Hematopoietic multipotent progenitor cell treated with erythropoietin and hydrocortisone succinate and interleukin-3 and kit ligand, for 4 days (in vitro differentiated cells): ENCODE data around the gene FBXW11.
"Not testable (repeated sequence)": the region's sequence is repeated elsewhere in the genome, so short reads cannot be mapped to it uniquely, and the experiment has no call there.

ENCODE experiments used
- DNase-seq: peaks from one replicate; pipeline ENCODE4 v3.0.0-alpha.2; 2015

FBXW11 gene

GRCh38 chr5:171951218-171951617, 55.2 kb downstream of the FBXW11 start:
- DNase-seq = no peak

GRCh38 chr5:171946000-171946781, 60.2 kb downstream of the FBXW11 start:
- DNase-seq = no peak

GRCh38 chr5:171945476-171945875, 61.0 kb downstream of the FBXW11 start:
- no peak for DNase-seq

- no peak for DNase-seq
Observed at GRCh38 chr5:171945066-171945465, 61.4 kb downstream of the FBXW11 start.

GRCh38 chr5:171942112-171942516, 64.3 kb downstream of the FBXW11 start:
- DNase-seq = not testable (repeated sequence)

GRCh38 chr5:171941675-171942074, 64.8 kb downstream of the FBXW11 start:
- not testable (repeated sequence) for DNase-seq

GRCh38 chr5:171941275-171941674, 65.2 kb downstream of the FBXW11 start:
- DNase-seq = not testable (repeated sequence)

- DNase-seq = no peak
Observed at GRCh38 chr5:171939951-171940350, 66.5 kb downstream of the FBXW11 start.

GRCh38 chr5:171938358-171938757, 68.1 kb downstream of the FBXW11 start:
- no peak for DNase-seq

GRCh38 chr5:171937351-171937750, 69.1 kb downstream of the FBXW11 start:
- DNase-seq = no peak

GRCh38 chr5:171934586-171934985, 71.9 kb downstream of the FBXW11 start:
- no peak for DNase-seq

GRCh38 chr5:171931163-171931562, 75.3 kb downstream of the FBXW11 start:
- DNase-seq = no peak

GRCh38 chr5:171927345-171927941, 79.0 kb downstream of the FBXW11 start:
- peak; percentile 41 for DNase-seq

GRCh38 chr5:171926311-171926710, 80.1 kb downstream of the FBXW11 start:
- DNase-seq = no peak

- DNase-seq = no peak
Observed at GRCh38 chr5:171924493-171925122, 81.8 kb downstream of the FBXW11 start.

- no peak for DNase-seq
Observed at GRCh38 chr5:171920765-171921391, 85.6 kb downstream of the FBXW11 start.

GRCh38 chr5:171915700-171916099, 90.7 kb downstream of the FBXW11 start:
- DNase-seq = not testable (repeated sequence)

GRCh38 chr5:171914726-171915338, 91.6 kb downstream of the FBXW11 start:
- DNase-seq = no peak

GRCh38 chr5:171913987-171914273, 92.5 kb downstream of the FBXW11 start:
- DNase-seq = no peak

- peak; percentile 47 for DNase-seq
Observed at GRCh38 chr5:171911152-171911551, 95.3 kb downstream of the FBXW11 start.

- no peak for DNase-seq
Observed at GRCh38 chr5:171908638-171909037, 97.8 kb downstream of the FBXW11 start.

- peak; percentile 89 for DNase-seq
Observed at GRCh38 chr5:171907725-171908343, 98.6 kb downstream of the FBXW11 start.
